Esophagus squamous epithelium (tissue), 4 donors: ENCODE data around the gene MAG.

Experiments used
- POLR2A ChIP-seq, 4 donors: fragments of 450-650 bp; IDR thresholded peaks; one replicate each; pipeline ENCODE4 v1.6.1; 2017; ENCODE audit warnings: antibody characterized with exemption in 4 of 4, mild to moderate bottlenecking in 4 of 4, moderate library complexity in 3 of 4
- TF ChIP-seq, protein P1 (sequence below), 6 experiments: fragments of 450-650 bp in 4 of 6; fragments of 200-600 bp in 2 of 6; sonication (generic) in 2 of 6; IDR thresholded peaks; one replicate each; pipeline ENCODE4 v1.5.1; 2016 to 2019; ENCODE audit warnings: antibody characterized with exemption in 6 of 6, mild to moderate bottlenecking in 4 of 6, moderate library complexity in 4 of 6

DNA sequence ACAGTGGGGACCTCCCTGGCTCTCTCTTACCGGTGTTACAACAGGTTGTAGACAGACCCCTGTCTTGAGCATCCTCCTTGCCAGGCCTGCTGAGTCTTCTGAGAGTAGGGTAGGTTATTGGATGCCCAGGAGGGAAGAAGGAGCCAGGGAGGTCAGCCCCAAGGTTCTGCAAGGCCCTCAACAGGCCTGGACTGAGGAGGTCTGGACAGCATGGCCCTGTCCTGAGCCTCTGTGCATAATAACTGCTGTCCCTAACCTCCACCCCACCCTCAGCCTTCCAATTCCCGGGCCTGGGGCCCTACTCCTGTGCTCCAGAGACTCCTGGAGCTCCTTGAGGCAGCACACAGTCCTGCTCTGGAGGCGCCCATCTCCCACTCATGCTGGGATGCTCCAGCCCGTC is 37.4 kb downstream of the MAG start:
- no peak for TF ChIP-seq POLR2A (IDR thresholded peaks at IDR 0.05)
- TF ChIP-seq, protein P1, sequence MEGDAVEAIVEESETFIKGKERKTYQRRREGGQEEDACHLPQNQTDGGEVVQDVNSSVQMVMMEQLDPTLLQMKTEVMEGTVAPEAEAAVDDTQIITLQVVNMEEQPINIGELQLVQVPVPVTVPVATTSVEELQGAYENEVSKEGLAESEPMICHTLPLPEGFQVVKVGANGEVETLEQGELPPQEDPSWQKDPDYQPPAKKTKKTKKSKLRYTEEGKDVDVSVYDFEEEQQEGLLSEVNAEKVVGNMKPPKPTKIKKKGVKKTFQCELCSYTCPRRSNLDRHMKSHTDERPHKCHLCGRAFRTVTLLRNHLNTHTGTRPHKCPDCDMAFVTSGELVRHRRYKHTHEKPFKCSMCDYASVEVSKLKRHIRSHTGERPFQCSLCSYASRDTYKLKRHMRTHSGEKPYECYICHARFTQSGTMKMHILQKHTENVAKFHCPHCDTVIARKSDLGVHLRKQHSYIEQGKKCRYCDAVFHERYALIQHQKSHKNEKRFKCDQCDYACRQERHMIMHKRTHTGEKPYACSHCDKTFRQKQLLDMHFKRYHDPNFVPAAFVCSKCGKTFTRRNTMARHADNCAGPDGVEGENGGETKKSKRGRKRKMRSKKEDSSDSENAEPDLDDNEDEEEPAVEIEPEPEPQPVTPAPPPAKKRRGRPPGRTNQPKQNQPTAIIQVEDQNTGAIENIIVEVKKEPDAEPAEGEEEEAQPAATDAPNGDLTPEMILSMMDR (IDR thresholded peaks at IDR 0.05), result no peak
